PC-3 (cell line): ENCODE measurements around the gene DPF3. TPM values are rescaled to one million over a fixed set of nuclear protein-coding genes. Genes with fewer than 3 reads are reported as not detected.

ENCODE experiments used
- ATAC-seq: fragments of 200-7000 bp; cut with Tn5 transposase; 2 replicates; pipeline ENCODE4 v1.9.1; 2020; ENCODE audit warnings: mild to moderate bottlenecking, moderate library complexity
- BruUV-seq: library from RNA; stranded (reverse); fragments of 400-500 nt; replicated peaks from 2 replicates; lab custom pipeline; 2021; lab: Mats Ljungman, UMichigan
- CTCF ChIA-PET: fragments of 300-600 bp; sonication (Branson Sonifier 250); formaldehyde crosslinking; loops from one replicate; lab custom pipeline; 2022; ENCODE audit warnings: antibody characterized with exemption; lab: Charles Lee
- POLR2A ChIA-PET: fragments of 300-600 bp; sonication (Branson Sonifier 250); formaldehyde crosslinking; loops from one replicate; lab custom pipeline; 2022; ENCODE audit warnings: antibody characterized with exemption; ENCODE audit not compliant: unreplicated experiment; lab: Charles Lee
- DNase-seq: peaks from one replicate; pipeline ENCODE4 v3.0.0-alpha.2; 2015
- H2AFZ ChIP-seq: fragments of 300-600 bp; sonication (generic); 2 replicates; pipeline ENCODE4 v1.6.0; 2016; ENCODE audit warnings: antibody characterized with exemption, low read length
- H3F3A ChIP-seq: fragments of 300-600 bp; sonication (generic); one replicate; pipeline ENCODE4 v1.6.0; 2017; ENCODE audit warnings: antibody characterized with exemption, low read length, control low read depth, mild to moderate bottlenecking; ENCODE audit not compliant: unreplicated experiment
- H3K27ac ChIP-seq: fragments of 300-600 bp; sonication (generic); 2 replicates; pipeline ENCODE4 v1.5.1; 2016; ENCODE audit warnings: mild to moderate bottlenecking, low read length
- H3K27me3 ChIP-seq: fragments of 300-600 bp; sonication (generic); 2 replicates; pipeline ENCODE4 v1.6.1; 2016; ENCODE audit warnings: low read length, mixed read lengths
- H3K36me3 ChIP-seq: fragments of 300-600 bp; sonication (generic); 2 replicates; pipeline ENCODE4 v1.6.1; 2016; ENCODE audit warnings: low read depth, mixed run types, low read length, mixed read lengths
- H3K4me1 ChIP-seq: fragments of 300-600 bp; sonication (generic); 2 replicates; pipeline ENCODE4 v1.5.1; 2016; ENCODE audit warnings: low read length; ENCODE audit not compliant: insufficient read depth
- H3K4me2 ChIP-seq: fragments of 300-600 bp; sonication (generic); 2 replicates; pipeline ENCODE4 v1.6.0; 2016; ENCODE audit warnings: low read length
- H3K4me3 ChIP-seq: fragments of 300-600 bp; sonication (generic); 2 replicates; pipeline ENCODE4 v1.5.1; 2016; ENCODE audit warnings: mild to moderate bottlenecking, low read length, mixed read lengths
- H3K79me2 ChIP-seq: fragments of 300-600 bp; sonication (generic); 2 replicates; pipeline ENCODE4 v1.6.1; 2017; ENCODE audit warnings: low read length, mixed read lengths
- H3K9ac ChIP-seq: fragments of 300-600 bp; sonication (generic); 2 replicates; pipeline ENCODE4 v1.6.0; 2016; ENCODE audit warnings: mild to moderate bottlenecking, low read length
- H3K9me2 ChIP-seq: fragments of 300-600 bp; sonication (generic); replicated peaks from 2 replicates; pipeline ENCODE4 v1.6.1; 2016; ENCODE audit warnings: mixed run types, low read length, mixed read lengths
- H3K9me3 ChIP-seq: fragments of 300-600 bp; sonication (generic); 2 replicates; pipeline ENCODE4 v1.6.1; 2016; ENCODE audit warnings: low read length, mixed read lengths
- H4K20me1 ChIP-seq: fragments of 300-600 bp; sonication (generic); 2 replicates; pipeline ENCODE4 v1.6.1; 2016; ENCODE audit warnings: low read length, mixed read lengths
- EZH2 ChIP-seq: fragments of 300-600 bp; sonication (generic); IDR thresholded peaks from one replicate; pipeline ENCODE4 v1.6.1; 2017; ENCODE audit warnings: antibody characterized with exemption, mild to moderate bottlenecking, low read length; ENCODE audit not compliant: unreplicated experiment
- EZH2phosphoT487 ChIP-seq: fragments of 300-600 bp; sonication (generic); IDR thresholded peaks from 2 replicates; pipeline ENCODE4 v1.6.1; 2018; ENCODE audit warnings: mild to moderate bottlenecking, antibody characterized with exemption, low read length, borderline replicate concordance
- intact Hi-C: fragments of 100-400 bp; cut with micrococcal nuclease; formaldehyde crosslinking; loops from 2 replicates; pipeline ENCODE4 v1.9.0; 2023
- total RNA-seq: library from RNA; depleted of rRNA; stranded (reverse); fragments of >200 nt; gene quantifications from 2 replicates; pipeline ENCODE4 v1.2.3, GENCODE V29; 2014
- TF ChIP-seq, protein P1 (sequence below): fragments of 300-600 bp; sonication (generic); conservative IDR thresholded peaks from 2 replicates; pipeline ENCODE4 v1.5.1; 2017; ENCODE audit warnings: antibody characterized with exemption, low read depth, mild to moderate bottlenecking, low read length

Gene DPF3
- total RNA-seq, 1 experiment from 2014 or later, result 16.6 TPM

DNA sequence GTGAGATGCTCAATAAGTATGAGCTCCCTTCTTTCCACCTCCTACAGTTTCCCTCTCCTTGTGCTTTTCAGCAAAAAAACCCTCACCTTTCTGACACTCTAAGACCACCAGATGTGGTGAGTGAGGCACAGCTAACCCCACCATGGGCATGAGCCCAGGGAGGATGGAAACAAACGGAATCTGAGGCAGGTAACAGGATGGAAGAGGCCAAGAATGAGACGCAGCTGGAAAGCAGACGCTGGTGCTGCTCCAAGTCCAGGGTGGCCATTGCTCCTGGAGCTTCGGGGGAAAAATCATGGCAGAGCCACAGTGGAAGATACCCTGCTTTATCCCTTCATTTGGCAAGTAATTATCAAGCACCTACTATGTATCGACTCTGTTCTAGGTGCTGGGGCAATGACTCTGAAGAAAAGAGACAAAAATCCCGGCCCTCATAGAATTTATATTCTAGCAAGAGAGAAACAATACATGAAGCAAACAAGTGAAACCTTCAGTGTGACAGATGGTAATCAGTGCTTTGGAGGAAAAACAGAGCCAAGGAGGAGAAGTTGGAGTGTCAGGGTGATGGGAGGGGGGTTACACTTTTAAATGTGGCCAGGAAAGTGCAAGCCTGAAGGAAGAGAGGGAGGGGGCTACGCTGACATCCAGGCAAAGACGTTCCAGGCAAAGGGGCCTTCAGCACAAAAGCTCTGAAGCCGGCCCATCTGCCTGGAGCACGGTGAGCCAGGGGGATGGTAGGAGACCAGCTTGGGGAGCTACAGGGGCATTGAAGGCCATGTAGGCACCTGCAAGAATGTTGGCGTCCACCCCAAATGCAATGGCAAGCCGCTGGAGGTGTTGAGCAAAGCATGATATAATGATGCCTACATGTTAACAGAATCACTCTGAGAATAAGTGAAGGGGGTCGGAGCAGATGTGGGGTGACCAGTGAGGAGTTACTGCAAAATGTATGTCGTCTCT lies 154.2 kb downstream of the DPF3 start:
- Histone ChIP-seq H3K79me2 (no peaks in the 10 kb centered on the region), H3K9ac (no peak overlapping the region), H2AFZ (no peak overlapping the region), H3F3A (no peaks in the 10 kb centered on the region), H4K20me1 (no peaks in the 10 kb centered on the region), H3K27me3 (no peaks in the 10 kb centered on the region), H3K9me3 (no peaks in the 10 kb centered on the region), H3K4me1 (0 out of 2 replicates have a peak, but pooled peaks cover 4% of the 10 kb centered on the region), H3K9me2 (no peaks in the 10 kb centered on the region), H3K36me3 (no peaks in the 10 kb centered on the region), H3K4me3 (no peak overlapping the region), H3K4me2 (no peak overlapping the region), H3K27ac (no peak overlapping the region)
- CTCF ChIA-PET, result interaction anchor here (0.7 kb wide), 1 partner anchor 165 kb away, joined by 3 read pairs; no protein-coding TSS in a partner anchor
- no TSS peak for BruUV-seq
- TF ChIP-seq EZH2, result no peak
- TF ChIP-seq, protein P1, sequence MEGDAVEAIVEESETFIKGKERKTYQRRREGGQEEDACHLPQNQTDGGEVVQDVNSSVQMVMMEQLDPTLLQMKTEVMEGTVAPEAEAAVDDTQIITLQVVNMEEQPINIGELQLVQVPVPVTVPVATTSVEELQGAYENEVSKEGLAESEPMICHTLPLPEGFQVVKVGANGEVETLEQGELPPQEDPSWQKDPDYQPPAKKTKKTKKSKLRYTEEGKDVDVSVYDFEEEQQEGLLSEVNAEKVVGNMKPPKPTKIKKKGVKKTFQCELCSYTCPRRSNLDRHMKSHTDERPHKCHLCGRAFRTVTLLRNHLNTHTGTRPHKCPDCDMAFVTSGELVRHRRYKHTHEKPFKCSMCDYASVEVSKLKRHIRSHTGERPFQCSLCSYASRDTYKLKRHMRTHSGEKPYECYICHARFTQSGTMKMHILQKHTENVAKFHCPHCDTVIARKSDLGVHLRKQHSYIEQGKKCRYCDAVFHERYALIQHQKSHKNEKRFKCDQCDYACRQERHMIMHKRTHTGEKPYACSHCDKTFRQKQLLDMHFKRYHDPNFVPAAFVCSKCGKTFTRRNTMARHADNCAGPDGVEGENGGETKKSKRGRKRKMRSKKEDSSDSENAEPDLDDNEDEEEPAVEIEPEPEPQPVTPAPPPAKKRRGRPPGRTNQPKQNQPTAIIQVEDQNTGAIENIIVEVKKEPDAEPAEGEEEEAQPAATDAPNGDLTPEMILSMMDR, result no peak
- no peak for TF ChIP-seq EZH2phosphoT487
- intact Hi-C loops, result no loop called here
- DNase-seq (no peak), ATAC-seq (no peak)
- POLR2A ChIA-PET, result no interaction called here

DNA sequence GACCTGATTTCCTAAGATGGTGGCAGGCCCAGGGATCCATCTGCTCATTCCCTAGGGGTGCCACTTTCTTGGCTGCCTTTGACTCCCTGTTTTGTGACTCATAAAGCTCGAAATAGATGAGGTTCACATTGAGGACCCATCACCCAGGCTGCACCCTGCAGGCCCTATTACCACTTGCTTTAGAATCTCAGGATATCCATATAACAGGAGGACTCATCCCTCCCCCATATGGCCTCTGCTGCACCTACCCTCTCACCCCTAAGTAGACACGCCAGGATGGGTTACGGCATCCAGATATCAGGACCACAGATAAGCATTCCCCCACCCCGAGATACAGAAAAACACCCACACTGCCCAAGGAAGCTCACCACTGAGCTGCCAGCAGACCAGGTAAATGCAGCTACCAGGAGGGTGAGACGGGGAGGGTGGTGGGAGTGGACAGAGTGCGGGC lies 155.7 kb downstream of the DPF3 start:
- Histone ChIP-seq H3K4me1 (no peaks in the 10 kb centered on the region), H3K36me3 (no peaks in the 10 kb centered on the region), H3K79me2 (no peaks in the 10 kb centered on the region), H3K9me2 (no peaks in the 10 kb centered on the region), H3K9me3 (no peaks in the 10 kb centered on the region), H3K27me3 (no peaks in the 10 kb centered on the region), H3F3A (no peaks in the 10 kb centered on the region), H4K20me1 (no peaks in the 10 kb centered on the region), H3K27ac (no peak overlapping the region), H3K4me3 (no peak overlapping the region), H3K4me2 (no peak overlapping the region), H3K9ac (no peak overlapping the region), H2AFZ (no peak overlapping the region)
- no TSS peak for BruUV-seq
- DNase-seq, result no peak
- TF ChIP-seq, protein P1, result no peak
- TF ChIP-seq EZH2 (no peak), EZH2phosphoT487 (no peak)
- ChIA-PET POLR2A (no interaction called here), CTCF (no interaction called here)
- intact Hi-C loops, result no loop called here
- no peak for ATAC-seq

DNA sequence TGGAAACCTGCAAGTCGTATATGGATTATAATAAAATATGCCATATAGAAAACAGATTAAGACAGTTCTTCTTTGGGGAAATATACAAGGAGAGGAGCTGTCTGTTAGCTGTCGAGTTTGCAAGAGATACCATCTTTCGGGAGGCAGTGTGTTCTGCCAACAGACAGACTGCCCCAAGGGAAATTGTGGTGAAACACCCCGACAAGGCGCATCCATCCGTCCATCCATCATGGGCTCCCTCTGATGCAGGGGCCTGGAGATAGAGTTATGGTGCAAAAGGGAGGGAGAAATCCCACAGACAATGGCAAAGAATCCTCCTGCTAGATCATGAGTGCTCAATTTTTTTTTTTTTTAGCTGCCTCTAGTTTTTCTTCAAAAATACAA lies 156.3 kb downstream of the DPF3 start:
- Histone ChIP-seq H3K9me2 (no peaks in the 10 kb centered on the region), H3K4me1 (no peaks in the 10 kb centered on the region), H3K27me3 (no peaks in the 10 kb centered on the region), H3K9ac (no peak overlapping the region), H4K20me1 (no peaks in the 10 kb centered on the region), H3K27ac (no peak overlapping the region), H3K79me2 (no peaks in the 10 kb centered on the region), H3F3A (no peaks in the 10 kb centered on the region), H3K4me2 (no peak overlapping the region), H3K9me3 (no peaks in the 10 kb centered on the region), H3K36me3 (no peaks in the 10 kb centered on the region), H3K4me3 (no peak overlapping the region), H2AFZ (no peak overlapping the region)
- ATAC-seq (no peak), DNase-seq (no peak)
- intact Hi-C loops, result no loop called here
- CTCF ChIA-PET, result interaction anchor here (0.5 to 1.0 kb wide), 3 partner anchors 99 to 168 kb away, joined by 3 to 4 read pairs (median 4); partner anchors contain the start of gene DPF3
- no TSS peak for BruUV-seq
- POLR2A ChIA-PET, result no interaction called here
- TF ChIP-seq EZH2phosphoT487 (no peak), EZH2 (no peak)
- TF ChIP-seq, protein P1, result no peak
